ENCODE data around the gene FCMR.
"Not testable (repeated sequence)": the region's sequence is repeated elsewhere in the genome, so short reads cannot be mapped to it uniquely, and the experiment has no call there.

The FCMR gene

DNA sequence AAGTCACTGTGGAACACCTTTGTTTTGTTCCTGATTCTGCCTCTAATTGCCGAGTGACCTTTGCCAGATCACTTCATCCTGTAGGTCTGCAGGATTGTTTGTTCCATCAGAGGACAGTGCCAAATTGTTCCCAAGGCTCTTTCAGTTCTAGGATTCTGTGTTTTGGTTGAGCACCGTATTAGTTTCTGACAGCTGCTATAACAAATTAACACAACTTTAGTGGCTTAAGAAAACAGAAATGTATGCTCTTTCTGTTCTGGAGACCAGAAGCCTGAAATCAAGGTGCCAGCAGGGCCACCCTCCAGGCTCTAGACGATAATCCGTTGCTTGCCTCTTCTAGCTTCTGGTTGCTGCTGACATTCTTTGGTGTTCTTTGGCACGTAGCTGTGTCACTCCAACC lies 27.9 kb upstream of the FCMR start:
- DNase-seq (ENCODE audit: low read depth) = no peak

DNA sequence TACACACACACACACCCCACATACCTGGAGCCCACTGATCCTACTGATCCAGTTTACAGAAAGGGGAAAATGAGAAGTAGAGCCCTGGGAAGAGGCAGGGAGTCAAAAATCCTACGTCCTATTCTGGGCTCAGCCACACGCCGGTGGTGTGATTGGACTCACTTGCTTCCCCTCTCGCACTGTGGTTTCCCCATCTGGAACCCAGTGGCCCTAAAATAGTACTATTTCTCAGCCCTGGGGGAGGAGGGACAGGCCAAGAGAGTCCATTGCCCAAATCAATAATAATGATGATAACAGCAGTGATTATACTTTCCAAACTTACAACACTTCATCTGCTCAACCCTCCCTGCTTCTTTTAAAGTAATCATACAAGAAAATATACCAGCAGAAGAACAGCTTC lies 27.5 kb upstream of the FCMR start:
- DNase-seq (ENCODE audit: low read depth) = no peak

DNA sequence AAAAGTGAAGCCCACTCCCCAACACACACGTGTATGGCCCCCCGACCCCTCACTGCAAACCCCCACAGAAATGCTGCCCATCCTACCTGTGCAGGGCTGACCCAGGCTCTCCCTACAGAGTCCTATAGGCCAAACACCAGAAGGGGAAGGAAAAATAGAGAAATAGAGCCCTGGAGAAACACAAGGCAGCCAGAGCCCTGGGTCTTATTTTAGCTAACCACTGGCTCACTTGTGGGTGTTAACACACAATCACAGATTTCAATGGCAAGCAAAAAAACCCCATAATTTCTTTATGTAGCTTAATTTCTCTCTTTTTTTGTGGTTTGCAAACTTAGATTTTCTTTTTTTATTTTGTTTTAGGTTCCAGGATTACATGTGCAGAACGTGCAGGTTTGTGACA lies 25.5 kb upstream of the FCMR start:
- no peak for DNase-seq (ENCODE audit: low read depth)

DNA sequence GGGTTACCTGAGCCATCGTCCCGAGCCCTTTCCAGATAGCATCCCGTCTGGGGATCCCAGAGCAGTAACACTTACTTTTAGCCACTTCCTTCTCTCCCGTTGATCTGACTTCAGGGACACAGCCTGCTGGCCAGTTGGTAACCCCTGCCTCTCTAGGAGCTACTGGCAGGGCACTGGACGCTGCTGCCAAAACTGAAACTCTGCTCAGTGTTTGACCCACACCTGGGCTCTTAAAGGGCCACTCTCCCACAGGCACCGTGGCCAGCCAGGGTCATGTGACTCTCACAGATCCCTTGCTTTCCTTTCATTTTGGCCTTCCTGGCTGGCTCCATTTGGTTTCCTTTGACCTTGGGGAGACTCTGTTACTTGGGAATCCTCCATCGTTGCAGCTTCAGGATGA lies 24.5 kb upstream of the FCMR start, which contains the start of gene PIGR:
PIGR (minus strand) TSS at position 206 of the 400 bp plus-strand sequence. CDS start 5,935 bp downstream, outside the sequence.
- no peak for DNase-seq (ENCODE audit: low read depth)

DNA sequence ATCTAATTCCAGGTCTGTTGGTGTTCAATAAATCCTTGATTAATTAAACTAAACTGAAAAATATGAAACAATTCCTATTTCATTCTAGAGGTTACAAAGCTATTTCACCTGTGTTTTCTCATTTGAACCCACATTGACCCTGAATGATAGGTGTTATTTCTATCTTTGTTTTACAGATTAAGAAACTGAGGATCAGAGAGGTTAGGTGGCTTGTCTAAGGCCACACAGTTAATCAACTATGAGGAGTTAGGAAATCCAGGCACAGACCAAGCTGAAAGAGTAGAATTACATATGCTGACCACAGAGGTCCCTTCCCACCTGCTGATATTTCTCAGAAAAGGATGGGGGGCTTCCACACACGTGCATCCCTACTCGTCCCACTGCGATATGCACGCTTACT lies 24.0 kb upstream of the FCMR start:
- no peak for DNase-seq (ENCODE audit: low read depth)

DNA sequence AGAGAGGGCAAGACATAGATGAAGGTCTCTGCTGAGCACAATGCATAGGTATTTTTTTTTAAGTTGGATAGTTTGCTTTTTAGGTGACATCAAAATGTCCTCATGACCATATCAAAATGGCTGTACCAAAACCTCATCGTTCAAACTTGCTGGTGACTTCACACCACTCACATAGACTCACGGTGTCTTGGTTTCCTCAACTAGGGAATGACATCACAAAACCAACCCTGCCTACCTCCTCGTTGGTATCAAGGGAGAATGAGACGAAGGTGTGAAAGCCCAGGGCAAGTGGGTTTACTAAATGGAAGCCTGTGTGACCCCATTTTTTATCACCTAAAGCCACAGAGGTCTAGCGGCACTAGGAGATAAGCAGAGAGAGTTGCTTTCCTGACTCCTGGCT lies 23.0 kb upstream of the FCMR start:
- no peak for DNase-seq (ENCODE audit: low read depth)

DNA sequence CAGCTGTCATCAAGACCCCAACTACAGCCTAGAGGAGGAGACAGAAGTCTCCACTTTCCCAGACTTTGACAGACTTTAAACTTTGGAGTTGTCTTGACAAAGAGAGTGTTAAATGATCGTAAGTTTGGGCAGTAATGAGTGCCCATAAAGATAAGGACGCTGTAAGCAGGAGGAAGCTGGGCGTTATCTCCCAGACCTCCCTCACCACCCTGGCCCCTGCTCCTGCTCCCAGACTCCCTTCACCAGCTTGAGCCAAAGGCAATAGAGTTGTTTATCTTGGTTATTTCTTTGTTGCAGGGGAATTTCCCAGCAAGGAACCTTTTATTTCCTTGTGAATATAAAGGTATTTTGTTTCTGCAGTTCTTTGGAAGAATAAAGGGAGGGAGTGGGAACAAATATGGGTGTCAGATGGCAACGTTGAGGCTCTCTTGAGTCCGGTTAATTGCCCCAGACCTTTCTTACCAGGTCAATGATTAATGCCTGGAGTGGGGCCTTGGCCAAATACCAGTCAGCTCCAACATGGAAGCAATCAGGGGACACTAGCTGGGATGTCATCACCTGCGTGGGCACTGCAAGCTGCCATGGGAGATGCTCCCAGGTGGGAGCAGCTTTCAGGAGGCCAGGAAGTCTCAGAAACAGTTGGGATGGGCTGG lies 20.2 kb upstream of the FCMR start:
- DNase-seq (ENCODE audit: low read depth) = no peak

DNA sequence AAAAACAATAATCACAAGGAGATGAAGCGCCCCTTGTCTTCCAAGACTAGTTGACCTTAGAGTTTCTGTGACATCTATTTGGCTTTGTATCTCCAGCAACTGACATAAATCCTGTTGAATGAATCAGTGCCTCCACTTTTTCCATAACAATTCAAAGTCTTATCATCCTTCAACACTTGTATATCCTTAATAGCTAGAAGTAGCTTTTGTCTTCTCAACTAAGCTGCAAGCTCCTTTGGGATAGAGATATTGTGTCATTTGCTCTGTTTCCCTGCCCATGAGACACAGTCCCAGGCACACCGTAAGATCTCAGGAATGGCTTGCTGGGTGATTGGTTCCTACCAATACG lies 18.8 kb upstream of the FCMR start:
- DNase-seq (ENCODE audit: low read depth) = no peak

DNA sequence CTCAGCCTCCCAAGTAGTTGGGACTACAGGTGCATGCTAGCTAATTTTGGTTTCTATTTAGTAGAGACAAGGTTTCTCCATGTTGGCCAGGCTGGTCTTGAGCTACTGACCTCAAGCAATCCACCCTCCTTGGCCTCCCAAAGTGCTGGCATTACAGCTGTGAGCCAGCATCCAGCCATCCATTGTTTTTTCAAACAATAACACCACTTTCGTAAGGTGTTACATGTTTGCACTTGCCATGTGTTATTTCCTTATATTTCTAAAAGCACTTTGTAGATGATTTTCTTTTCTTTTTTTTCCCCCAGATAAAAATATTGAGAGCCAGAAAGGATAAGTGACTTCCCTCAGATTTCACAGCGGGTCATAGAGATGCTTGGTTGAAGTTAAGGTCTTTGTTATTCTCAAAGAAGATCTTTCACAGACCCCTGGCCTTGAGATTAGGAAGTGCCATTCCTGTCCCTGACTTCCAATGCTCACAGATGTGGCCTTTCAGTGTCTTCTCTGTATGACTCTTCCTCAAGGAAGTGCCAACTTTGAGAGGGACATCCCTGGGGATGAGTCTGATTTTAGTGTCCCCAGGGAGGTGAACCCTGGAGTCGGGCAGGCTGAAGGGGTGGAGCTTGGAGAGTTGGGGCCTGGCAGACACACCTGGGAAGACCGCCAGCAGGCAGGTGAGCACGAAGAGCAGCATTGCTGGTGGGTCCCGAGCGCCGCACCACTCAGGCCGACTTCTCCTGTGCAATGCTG lies 18.3 kb upstream of the FCMR start:
- DNase-seq (ENCODE audit: low read depth) = no peak

DNA sequence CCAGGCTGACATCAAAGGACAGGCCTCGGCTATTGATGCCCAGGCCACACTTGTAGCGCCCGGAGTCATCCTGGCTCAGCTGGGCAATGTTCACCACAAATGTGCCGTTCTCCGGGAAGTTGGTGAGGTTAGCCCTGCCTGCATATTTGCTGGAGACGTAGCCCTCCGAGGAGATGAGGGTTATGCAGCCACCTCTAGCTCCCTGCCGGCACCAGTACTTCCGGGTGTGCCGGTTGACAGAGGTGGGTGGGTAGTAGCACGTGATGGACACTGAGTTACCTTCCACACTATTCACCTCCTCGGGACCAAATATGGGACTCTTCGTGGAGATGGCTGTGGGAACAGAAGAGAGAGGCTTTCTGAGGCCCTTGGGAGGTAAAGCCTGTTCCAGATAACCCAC lies 17.4 kb upstream of the FCMR start:
- no peak for DNase-seq (ENCODE audit: low read depth)

DNA sequence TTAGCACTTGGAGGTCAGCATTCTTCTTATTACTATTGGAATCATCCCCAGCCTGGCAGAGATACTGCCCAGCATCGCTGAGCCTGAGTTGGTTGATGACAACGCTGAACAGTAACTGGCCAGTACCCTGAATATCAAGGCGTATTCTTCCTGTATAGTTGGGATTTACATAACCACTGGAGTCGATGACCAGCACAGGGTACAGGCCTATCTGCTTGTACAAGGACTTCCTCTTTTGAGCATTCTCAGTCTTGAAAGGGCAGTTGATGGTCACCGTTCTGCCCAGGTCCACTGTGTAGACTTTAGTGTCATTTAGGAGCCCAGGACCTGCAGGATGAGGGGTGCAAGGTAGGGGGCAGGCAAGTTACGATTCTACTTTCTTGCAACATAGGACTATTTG lies 15.7 kb upstream of the FCMR start:
- DNase-seq (ENCODE audit: low read depth) = no peak

DNA sequence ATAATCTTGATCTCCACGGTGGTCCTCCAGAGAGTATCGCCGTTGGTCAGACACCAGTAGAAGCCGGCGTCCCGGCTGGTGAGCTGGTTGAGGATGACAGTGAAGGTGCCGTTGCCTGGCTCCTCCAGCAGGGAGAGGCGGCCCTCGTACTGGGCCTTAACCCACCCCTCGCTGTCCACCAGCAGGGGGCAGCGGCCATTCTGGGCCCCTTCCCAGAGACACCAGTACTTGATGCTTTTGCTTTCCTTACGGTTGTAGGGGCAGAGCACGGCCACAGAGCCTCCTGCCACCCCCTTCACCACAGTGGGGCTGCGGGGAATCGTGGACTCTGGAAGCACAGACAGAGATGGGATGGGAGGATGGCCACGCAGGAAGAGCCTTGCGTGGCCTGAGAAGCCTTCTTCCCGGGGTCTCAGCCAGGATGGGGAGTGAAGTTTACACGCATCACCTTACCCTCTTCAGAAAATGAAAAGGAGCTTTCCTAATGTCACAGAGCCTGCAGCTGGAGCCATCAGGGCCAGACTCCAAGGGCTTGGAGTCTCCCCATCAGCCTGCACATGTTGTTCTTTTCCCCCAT lies 13.8 kb upstream of the FCMR start:
- DNase-seq (ENCODE audit: low read depth) = no peak

DNA sequence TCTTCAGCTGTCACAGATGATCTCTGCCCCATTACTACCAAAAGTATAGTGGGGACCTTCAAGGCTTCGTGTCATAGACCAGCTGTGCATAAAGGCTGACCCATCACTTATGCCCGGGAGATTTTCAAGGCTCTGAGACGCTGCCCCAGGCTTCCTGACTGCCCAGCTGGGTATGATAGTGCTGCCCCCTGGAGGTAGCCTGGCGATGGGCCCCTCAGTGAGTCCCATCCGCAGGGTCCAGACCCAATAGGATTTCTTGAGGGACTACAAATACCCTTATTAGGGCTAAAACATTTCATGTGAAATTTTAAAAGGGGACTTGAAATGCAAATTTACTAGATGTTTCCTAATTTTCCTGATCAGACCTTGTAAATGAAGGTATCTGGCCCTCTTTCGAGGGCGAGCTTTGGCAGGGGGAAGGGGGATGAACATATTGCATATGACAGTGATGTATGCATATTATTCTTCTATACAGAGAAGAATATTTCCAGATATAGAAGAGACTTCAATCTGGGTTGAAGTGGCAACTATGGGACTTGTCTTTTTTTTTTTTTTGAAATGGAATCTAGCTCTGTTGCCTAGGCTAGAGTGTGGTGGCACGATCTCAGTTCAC lies 11.7 kb upstream of the FCMR start:
- peak; percentile 65 for DNase-seq (ENCODE audit: low read depth)

DNA sequence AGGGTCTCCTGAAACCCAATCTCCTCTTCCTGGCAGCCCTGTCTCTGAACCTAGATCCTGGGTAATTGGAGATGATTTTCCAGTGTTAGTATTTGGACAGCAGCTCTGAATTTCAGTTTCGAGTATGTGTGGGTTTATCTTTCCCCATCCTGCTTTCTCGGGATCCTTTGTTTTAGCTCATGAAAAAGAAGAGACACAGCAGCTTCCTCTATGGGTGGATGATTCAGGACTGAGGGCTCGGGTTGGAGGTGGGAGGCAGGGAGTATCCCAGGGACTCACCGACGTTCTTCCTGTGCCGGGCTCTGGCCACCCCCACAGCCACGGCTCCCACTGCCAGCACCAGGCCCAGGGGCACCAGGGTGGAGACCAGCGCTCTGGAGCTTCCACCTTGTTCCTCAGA lies 10.4 kb upstream of the FCMR start:
- DNase-seq (ENCODE audit: low read depth) = no peak

DNA sequence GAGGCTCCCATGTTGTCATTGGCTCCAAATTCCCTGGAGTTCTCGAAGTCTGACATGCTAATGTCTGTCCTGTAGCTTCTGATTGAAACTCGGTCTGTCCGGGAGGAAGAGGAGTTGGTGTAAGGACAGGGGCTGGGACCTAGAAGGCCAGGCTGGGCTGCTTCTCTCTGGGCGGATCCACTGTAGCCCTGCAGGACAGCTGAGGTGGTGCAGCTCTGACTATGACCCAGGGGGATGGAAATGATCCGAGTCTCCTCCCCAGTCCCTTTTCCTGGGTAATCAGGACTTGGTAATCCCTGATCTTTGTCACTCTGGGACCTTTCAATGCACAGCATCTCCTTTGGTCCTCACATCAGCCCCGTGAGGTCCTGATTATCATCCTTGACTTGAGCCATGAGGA lies 10.0 kb upstream of the FCMR start:
- DNase-seq (ENCODE audit: low read depth) = no peak

DNA sequence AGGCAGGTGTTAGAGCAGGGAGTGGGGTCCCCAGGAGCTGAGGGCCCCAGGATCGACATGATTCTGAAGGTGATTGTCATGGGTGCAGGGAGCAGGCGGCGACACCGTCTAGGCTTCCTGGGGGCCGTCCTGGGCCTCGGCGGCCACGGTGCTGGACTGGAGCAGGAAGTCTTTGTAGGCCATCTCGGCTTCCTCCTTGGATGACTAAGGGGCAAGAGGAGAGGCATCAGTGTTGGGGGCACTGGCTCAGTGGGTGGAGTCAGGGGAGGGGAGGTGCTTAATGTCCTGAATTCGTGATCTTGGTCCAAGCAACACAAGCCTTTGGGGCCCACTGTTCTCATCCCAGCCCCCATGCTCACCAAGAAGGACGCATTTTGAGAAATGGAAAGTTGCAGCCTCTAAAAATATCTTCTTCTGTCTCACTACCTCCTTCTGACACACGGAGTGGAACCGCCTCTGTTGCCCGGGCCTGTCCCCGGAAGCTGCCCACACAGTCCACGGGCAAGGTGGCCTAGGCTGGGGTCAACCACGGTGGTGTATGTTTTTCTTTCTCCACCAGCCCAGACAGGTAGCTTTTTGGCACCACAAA lies 8.6 kb upstream of the FCMR start:
- DNase-seq (ENCODE audit: low read depth) = no peak

DNA sequence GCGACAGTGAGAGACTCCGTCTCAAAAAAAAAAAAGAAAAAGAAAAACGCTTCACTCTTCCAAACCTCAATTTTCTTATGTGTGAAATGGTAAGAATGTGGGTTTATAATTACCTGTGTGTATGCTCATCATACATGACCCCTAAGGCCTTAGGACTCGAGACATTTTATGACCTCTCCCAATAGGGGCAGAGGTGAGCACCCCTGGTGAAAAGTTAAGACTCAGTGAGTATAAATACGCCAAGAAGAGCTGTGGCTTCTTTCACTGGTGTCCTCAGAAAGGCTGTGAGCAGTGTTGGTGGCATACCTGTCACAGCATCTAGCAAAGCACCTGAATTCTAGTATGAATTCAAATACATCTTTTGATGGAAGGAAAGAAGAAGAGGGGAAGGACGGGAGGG lies 7.8 kb upstream of the FCMR start:
- no peak for DNase-seq (ENCODE audit: low read depth)

DNA sequence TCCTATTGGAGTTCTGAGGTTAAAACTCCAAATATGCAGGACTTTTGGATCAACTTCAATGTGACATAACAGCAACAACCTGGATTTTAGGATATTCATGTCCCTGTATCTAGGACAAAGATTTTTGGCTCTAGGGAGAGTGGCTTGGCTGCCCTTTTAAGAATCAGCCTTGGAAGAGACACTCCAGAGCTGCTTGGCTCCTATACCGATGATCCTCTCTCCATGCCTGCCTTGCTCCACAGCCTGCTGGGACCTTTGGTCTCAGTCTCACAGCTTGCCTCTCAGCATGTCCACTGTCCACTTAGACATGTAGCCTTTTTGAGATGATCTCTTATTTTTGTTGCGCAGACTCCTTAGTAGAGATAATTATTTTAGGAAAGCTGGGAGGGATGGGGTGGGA lies 4.5 kb upstream of the FCMR start:
- no peak for DNase-seq (ENCODE audit: low read depth)

DNA sequence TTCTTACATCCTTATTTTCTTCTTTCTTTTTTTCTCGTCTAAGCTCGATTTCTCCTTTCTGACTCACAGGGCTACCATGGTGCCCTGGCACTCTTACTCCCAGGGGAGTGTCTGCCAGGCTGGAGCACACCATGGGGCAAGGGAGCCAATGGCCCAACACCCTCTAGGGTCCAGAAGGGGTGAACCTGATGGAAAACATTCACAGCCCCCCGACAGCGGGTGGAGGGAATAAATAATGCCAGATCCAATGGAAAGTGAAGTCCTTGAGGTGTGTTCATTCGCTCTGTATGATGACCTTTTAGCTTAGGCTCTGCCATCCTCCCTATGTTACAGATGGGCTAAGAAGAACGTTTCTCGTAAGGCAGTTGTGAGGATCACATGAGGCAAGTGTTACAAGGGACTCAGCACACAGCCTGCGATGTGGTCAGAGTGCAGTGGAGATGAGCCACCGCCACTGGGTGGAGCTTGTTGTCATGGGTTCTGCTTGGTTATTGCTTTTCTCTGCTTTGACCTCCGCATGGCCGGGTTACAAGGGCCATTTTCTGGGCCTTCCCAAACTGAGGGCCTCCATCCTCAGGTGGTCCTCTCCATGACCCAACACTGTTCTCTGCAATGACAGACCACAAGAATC lies 3.5 kb upstream of the FCMR start:
- DNase-seq (ENCODE audit: low read depth) = no peak

DNA sequence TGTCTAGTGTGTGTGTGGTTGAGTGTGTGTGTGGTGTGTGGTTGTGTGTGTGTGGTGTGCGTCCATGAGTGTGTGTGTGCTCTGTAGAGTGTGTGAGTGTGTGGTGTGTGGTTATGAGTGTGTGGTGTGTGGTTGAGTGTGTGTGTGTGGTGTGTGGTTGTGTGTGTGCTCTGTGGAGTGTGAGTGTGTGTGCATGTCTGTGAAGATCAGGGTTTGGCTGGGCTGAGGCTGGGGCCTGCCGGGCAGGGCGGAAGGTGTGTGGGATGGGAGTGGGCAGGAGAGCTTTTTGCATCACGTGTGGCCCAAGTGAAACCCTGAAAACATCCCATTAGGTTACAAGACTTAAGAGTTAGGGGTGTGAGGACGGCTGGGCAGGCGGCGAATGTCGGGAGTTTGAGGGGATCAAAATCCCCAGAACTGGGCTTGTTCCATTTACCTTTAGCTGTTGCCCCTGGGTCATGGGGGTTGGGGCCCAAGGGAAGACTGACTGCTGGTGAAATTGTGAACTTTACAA lies 2.9 kb upstream of the FCMR start:
- no peak for DNase-seq (ENCODE audit: low read depth)

DNA sequence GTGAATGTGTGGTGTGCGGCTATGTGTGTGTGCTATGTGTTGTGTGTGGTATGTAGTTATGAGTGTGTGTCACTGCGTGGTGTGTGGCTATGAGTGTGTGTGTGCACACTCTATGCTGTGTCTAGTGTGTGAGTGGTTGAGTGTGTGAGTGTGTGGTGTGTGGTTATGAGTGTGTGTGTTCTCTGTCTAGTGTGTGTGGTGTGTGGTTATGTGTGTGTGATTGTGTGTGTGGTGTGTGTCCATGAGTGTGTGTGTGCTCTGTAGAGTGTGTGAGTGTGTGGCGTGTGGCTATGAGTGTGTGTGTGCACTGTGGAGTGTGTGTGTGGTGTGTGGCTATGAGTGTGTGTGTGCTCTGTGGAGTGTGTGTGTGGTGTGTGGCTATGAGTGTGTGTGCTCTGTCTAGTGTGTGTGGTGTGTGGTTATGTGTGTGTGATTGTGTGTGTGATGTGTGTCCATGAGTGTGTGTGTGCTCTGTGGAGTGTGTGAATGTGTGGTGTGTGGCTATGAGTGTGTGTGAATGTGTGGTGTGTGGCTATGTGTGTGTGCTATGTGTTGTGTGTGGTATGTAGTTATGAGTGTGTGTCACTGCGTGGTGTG lies 2.3 kb upstream of the FCMR start:
- DNase-seq (ENCODE audit: low read depth) = not testable (repeated sequence)

All from activated gamma-delta T cell treated with anti-CD3 and anti-CD28 coated beads, Interleukin-2, amount 50 U/mL, for 16 hours (primary cell).